ENCODE measurements around the gene GP5. TPM values are rescaled to one million over a fixed set of nuclear protein-coding genes. Genes with fewer than 3 reads are reported as not detected.

GP5 gene
- polyA plus RNA-seq, 3 donors = 0.61 to 0.86 (median 0.71) TPM

DNA sequence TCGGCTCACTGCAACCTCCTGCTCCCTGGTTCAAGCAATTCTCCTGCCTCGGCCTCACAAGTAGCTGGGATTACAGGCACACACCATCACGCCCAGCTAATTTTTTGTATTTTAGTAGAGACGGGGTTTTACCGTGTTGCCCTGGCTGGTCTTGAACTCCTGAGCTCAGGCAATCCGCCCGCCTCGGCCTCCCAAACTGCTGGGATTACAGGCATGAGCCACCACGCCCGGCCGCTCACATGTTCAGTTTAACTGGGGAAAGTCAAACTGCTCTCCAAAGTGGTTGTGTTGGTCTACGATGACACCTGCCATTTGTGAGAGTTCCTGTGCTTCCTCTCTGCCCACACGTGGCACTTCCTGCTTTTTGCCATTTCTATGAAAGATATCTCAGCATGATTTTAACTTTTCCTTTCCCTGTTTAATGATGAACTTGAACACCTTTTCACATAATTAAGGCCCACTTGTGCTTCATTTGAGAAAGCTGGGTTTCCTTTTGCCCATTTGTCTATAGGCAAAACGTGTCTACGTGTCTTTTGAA lies 877 bp upstream of the GP5 start:
- DNase-seq = no peak

DNA sequence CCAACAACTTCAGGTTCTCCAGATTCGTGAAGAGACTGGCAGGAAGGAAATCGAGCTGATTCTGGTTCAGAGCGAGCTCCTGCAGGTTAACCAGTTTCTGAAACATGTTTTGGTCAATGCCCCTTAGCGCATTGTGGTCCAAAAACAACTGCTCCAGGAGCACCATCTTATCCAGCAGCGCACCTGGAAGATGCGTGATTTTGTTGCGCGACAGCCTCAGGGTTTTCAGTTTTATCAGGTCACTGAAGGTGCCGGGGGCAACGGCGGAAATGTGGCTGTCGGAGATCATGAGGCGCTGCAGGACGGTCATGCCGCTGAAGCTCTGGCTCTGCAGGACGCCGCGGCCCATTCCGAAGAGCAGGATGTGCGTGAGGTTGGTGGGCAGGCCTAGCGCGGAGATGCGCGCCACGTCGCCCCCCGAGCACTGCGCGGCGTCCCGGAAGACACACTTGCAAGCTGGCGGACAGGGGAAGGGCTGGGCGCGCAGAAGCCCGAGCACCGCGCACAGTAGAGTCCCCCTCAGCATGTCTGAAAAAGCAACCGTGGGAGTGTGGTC lies 1.2 kb downstream of the GP5 start:
- no peak for DNase-seq

DNA sequence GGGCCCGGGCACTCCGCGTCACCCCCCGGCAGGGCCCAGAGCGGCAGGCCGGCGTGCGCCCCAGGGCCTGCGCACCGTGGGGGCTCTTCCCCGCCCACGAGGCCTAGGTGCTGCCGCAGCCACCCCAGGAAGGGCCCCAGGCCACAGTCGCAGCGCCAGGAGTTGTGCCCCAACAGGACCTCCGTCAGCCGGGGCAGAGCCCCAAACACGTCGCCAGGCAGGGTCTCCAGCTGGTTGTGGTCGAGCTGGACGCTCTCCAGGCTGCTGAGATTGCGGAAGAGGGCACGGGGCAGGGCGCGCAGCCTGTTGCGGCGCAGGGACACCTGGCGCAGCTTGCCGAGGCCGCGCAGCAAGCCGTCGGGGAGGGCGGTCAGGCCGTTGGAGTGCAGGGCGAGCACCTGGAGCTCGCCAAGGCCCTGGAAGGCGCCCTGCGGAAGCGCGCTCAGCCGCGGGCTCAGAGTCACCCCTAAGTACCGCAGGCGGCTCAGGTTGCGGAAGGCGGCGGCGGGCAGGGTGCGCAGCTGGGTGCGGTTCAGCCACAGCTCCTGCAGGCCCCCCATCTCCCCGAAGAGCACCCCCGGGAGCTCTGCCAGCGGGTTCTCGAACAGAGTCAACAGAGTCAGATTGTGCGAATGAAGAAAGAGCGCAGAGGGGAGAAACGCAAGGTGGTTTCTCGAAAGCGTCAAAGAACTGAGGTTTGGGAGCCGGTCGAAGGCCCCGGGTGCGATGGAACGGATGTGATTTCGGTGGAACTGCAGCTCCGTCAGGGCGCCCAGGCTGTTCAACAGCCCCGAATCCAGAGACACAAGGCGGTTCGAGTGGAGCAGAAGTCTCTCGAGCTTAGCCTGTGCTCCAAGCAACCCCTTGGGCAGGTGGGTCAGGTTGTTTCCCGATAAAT lies 2.0 kb downstream of the GP5 start:
- DNase-seq = no peak

DNA sequence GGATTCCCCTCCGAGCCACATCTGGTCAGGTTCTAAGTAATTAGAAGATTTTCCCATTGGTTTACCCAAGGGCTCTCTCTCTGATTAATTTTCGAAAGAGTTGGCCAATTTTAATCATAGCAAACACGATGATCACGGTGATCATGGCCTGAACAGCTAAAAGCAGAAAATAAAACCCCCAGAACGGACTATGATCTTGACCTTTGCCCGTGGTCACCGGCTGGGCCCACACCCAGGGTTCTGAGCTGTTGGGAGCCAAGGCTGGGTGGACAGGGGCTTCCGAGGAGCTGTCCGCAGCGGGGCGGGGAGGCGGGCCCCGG lies 2.6 kb downstream of the GP5 start:
- no peak for DNase-seq

DNA sequence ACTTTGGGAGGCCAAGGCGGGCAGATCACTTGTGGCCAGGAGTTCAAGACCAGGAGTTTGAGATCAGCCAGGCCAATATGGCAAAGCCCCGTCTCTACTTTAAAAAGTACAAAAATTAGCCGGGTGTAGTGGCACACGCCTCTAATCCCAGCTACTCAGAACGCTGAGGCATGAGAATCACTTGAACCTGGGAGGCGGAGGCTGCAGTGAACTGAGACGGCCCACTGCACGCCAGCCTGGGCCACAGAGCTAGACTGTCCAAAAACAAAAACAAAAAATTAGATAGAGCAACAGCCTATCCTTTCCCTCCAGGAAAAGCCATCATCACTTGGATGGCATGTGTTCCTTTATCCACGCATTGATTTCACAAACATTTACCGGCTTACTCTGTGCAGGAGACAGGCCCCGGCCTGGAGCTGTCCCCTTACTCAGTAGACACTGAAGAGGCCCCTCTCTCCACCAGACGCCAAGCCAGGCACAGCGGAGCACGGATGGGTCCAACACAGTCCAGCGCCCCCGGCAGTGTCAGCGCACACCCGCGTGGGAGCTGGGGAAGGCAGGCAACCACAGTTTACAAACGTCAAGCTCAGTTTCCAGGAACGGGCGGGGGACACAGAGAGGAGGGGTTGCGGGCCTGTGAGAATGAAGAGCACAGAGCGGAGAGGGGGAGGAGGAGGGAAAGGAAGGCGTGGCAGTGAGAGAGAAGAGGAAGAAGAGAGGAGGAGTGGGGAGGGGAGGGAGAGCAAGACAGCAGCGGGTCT lies 3.1 kb downstream of the GP5 start:
- peak; percentile 82 for DNase-seq

DNA sequence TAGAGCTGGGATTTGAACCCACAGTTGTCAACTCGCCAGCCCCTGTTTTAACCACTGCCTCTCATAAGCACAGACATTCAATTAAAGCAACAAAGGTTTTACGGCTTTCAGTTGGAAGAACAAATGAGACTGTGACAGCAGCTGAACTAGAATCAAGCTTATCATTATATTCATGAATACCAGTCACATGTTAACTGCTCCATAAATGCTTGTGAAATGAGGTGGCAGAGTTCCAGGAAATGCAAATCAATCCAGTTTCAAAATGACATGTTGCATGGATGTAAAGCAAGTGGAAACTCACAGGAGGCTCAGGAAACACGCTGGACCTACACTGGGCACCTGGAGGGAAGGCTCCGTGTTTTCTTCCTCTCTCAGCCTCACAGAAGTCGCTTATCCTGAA lies 3.9 kb downstream of the GP5 start:
- DNase-seq = no peak

DNA sequence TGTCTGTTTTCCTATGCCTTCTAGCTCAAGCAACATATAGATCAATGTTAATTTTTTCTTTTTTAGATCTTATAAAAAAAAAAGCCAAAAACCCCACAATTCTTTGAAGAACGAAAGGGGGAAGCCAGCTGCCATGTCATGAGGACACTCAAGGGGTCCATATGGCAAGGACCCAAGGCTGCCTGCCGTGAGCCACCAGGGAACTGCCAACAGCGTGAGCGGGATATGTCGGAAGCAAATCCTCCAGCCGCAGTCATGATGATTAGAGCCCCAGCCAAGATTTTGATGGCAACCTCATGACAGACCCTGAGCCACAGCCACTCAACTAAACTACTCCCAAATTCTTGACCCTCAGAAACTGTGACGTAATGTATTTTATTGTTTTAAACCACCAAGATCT lies 6.5 kb downstream of the GP5 start:
- no peak for DNase-seq

DNA sequence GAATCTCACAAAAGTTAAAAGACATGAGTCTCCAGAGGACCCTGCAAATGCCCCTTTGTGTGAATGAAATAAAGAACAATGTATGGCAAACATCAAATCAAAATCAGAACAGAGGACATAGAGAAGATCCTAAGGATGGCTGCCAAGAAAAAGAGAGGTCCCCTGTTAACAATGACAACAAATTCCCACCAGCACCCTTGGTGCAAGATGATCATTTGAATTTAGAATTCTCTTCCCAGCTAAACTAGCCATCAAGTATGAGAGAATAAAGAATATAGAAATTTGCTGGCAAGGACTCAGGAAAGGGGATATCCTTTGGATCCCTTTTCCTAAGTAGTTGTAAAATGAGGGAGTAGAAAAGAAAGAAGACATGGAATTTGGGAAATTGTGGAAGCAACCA lies 8.2 kb downstream of the GP5 start:
- no peak for DNase-seq

DNA sequence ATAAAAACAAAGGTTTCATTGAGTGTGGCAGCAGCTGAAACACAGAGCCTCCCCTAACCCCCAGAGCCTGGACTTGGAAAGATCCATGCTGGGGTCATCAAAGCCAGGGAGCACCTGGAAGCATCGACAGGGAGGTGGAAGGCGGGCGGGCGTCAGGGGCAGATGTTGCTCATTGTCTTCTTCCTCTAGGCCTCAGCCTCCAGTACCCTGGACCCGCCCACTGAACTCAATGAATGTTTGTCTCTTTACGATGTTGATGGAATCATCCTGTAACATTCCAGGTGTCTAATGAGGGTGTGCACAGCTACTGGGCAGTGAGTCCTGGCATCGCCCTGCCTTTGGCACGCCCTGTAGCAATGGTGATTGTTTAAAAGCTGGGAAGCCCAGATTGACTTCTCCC lies 9.8 kb downstream of the GP5 start:
- no peak for DNase-seq

DNA sequence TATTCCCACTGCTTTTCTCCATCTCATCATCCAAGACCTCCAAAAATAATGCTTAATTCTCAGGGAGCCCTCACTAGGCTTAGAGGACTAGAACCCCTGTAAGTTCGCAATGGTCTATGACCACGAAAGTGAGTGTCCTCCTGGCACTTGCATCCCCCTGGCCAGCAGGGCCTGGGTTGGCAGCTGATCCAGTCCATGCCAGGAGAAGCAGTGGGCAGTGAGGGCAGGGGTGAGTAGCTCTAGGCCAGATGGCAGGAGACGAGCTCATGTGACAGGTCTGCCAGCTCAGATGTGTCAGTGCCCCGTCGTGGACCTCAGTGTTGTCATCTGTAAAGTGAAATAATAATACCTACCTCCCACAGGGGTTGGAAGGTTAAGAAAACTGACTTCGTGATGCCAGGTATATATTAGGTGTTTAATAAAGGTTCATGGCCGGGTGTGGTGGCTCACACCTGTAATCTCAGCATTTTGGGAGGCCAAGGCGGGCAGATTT lies 11.1 kb downstream of the GP5 start:
- no peak for DNase-seq

DNA sequence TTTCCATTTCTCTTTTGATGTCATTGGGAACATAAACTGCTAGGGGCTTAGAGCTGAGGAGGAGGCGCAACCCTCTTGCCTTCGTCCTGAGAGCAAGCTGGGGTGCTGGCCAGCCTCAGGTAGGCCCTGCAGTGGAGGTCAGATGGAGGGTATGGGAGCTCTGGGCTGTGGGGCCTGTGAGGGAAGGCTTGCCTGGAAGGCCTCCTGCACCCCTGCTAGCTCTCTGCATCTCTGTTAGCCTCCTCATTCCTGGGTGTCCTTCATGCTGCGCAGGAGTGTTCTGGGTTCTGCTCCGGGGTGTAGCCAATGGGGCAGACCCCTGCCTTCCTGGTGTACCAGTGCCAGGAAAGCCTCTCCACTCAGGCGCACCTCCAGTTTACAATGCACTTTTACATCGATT lies 11.8 kb downstream of the GP5 start:
- no peak for DNase-seq

DNA sequence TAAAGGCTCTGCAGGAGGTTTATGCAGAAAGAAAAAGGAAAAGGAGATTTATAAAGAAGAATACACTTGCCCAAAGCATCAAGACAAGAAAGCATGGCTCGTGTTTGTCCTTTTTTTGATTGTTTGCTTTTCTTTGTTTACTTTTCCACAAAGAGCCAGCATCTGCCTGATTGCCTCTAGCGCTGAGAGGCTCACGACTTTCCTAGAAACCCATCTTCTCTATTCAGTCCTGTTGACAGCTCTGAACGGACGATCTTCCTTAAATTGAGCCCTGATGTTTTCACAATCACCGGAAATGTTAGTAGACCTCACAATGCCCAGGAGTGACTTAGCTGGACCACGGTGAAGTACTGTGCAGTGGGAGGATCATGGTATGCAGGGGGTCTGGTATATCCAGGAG lies 12.4 kb downstream of the GP5 start:
- DNase-seq = no peak

DNA sequence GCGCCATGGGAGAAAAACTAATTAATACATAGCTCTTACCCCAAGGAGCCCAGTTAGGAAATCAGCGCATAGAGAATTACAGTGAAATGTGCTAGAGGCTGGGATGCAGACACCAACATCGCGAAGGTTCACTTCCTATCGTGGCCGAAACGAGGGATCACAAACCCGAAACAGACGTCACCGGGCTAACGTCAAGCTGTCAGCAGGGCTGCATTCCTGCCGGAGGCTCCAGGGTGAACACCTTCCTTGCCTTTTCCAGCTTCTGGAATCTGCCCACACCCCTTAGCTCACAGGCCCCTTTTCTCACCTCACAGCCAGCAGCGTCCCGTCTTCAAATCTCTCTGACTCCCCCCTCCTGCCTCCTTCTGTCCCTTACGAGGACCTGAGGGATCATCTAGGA lies 13.0 kb downstream of the GP5 start:
- no peak for DNase-seq

DNA sequence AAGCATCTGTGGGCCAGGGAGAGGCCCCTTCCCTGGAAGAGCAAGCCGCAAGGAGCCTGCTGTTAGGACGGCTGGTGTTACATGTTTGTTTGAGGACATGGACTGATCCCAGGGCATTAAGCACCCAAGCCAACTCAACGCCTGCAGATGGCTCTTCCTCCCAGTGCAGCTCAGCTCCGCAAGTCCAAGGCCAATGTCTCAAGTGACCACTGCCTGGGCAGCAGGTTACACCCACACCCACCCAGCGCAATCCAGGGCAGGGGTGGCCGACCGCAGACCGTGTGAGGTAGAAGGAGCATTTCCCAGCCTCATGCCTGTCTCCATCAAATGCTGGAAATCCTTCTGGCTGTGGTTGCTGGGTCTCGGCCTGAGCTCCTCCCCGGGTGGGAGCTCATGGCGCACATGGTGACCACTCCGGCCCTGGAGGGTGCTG lies 14.5 kb downstream of the GP5 start:
- DNase-seq = no peak

DNA sequence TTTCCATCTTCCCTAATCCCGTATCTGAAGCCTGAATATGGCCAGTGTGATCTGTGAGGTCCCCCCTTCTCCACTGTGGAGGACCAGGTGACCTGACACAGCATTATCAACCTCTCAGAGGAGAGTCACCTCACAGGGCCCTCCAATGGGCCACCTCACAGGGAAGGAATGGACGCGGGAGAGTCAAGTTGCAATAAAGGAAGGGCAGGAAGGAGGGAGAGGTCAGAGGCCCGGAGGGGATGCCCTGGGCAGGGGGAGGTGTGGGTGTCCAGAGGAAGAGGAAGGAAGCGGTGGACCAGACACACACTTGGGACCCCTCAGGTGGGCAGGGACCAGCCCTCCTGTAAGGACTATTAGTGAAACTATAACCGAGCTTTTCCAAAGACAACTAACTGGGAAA lies 14.9 kb downstream of the GP5 start:
- no peak for DNase-seq

DNA sequence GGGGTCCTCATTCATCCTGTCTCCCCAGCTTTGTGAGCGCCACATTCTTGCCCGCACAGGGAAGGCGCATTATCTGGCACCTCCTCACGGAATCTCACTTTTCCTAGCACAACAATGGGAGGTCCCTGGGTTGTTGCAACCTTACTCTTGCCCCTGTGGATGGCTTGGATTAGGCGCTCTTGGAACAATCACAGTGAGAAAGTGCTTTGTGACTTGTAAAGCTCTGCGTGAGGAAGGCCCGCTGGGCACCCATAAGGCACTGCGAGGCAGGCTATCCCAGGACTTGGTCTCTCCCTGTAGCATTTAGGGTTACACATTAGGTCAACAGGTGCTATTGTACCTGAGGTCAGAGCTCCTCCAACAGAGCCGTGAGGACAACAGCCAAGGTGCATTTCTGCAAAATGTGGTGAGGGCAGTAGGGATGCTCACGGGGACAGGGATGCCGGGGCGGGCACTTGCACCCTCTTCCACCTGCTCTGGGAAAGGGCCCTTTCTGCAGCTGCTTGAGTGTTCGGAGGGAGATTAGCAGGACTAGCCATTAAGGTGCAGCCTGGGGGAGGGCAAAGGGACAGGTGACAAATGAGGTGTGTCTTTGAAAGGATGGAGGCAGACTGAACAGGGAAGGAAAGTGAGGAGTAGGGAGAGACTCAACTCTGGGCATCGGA lies 15.7 kb downstream of the GP5 start:
- no peak for DNase-seq

DNA sequence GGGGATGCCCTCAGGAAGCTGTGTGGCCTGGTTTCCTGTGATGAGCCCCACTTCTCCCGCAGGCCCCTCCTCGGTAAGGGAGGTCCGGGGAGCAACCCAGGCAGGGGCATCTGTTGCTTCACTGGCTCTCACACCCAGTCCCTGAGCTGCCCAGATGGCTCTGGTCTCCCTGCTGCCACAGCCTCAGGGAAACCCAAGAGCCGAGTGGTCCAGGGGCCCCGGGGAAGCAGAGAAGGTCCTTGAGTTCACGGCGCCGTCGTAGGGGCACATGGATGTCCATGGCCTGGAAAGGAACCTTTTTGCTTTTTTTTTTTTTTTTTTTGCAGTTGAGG lies 16.2 kb downstream of the GP5 start:
- no peak for DNase-seq

DNA sequence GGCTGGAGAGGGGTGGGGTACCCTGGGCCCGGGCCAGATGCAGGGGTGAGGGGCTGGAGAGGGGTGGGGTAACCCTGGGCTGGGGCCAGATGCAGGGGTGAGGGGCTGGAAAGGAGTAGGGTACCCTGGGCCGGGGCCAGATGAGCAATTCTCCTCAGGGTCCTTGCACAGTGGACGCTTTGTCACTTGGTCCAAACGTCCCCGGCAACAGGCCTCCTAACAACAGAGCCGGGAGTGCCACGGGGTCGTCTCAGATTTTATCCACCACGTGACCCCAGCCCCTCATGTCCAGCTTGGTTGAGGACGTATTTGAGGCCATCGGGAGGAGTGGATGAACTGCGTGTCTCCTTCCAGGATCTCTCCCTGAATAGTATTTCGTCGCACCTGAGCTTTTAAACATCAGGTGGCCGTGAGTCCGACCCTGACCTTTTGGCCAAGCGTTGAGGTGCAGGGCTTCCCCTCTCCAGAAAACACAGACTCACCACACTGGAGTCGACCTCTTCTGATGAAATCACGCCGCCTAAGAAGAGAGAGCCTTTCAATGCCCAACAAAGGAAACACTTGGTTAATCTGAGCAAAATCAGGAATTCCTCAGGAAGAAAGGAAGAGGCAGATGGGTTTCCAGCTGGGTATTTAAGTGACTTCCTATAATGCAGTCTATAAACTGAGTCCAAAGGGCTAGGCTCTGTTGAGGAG lies 16.7 kb downstream of the GP5 start:
- no peak for DNase-seq

DNA sequence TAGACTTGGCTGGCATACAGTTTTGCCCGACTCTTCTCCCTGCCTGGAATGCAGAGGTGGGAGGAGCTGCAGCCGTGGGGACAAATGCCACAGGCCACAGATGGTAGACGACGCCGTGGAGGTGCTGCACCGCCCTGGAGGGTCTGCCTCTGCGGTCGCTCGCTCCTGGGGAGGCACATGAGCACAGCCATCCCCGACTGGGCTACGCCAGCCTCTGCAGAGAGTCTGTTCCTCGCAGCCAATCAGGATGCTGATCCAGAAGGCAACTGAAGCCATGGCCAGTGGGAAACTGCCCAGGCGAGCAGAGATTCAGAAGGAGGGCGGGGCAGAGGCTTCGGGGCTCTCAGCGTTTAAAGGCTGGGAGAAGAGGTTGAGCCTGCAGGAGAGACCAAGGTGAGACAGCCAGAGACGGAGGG lies 17.6 kb downstream of the GP5 start:
- no peak for DNase-seq

DNA sequence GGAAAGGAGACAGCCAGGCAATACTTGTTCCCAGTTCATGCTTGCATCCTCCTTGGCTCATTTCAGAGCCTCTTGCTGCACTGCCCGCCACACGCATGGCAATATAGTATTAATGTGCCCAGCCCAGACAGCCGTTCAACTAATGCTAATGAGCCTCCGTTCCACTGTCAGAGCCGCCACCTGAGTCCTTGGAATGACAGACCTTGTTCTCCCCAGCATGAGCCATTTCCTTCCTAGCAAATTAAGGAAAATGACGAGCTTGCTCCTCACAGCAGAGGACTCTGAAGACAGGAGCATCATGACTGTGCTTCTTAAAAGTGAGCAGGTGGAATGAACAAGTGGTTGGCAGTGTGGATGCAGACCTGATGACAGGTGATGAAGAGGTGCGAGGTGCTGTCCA lies 18.7 kb downstream of the GP5 start:
- DNase-seq = no peak

DNA sequence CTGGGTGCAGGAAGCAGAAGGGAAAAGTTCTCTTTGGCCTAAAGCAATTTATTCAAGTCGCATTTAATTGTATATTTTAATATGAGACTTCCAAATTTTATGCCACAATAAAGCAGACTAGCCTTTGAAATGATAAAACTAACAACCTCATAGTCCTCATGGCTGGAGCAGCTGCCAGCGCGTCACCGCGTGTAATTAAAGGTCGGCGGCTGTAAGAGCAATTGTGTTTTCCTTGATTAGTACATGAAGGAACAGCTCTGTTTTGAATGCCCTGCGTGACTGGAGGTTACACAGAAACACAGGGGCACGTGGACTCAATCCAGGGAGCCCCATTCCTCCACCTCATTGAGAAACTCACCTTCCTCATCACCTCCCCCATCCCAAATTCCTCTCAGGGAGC lies 19.4 kb downstream of the GP5 start:
- no peak for DNase-seq

DNA sequence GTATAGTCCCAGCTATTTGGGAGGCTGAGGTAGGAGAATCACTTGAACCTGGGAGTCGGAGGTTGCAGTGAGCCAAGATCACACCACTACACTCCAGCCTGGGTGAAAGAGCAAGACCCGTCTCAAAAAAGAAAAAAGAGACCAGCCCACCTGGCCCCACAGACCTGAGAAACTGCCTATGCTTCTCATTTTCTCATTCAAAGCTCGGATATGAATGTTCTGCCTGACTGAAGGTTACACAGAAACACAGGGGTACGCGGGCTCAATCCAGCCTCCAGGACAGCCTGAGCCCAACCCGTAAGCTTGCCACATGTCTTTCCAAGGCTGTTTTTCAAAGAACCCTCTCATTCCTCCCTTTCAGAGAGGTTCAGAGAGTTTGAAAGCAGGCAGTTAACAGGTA lies 19.8 kb downstream of the GP5 start:
- DNase-seq = no peak
